Measurements from ENCODE around the gene WHRN.

- TF ChIP-seq POLR2A (IDR thresholded peaks at IDR 0.05) = no peak
- TF ChIP-seq, protein P1, sequence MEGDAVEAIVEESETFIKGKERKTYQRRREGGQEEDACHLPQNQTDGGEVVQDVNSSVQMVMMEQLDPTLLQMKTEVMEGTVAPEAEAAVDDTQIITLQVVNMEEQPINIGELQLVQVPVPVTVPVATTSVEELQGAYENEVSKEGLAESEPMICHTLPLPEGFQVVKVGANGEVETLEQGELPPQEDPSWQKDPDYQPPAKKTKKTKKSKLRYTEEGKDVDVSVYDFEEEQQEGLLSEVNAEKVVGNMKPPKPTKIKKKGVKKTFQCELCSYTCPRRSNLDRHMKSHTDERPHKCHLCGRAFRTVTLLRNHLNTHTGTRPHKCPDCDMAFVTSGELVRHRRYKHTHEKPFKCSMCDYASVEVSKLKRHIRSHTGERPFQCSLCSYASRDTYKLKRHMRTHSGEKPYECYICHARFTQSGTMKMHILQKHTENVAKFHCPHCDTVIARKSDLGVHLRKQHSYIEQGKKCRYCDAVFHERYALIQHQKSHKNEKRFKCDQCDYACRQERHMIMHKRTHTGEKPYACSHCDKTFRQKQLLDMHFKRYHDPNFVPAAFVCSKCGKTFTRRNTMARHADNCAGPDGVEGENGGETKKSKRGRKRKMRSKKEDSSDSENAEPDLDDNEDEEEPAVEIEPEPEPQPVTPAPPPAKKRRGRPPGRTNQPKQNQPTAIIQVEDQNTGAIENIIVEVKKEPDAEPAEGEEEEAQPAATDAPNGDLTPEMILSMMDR (IDR thresholded peaks at IDR 0.05) = no peak
Measured at GRCh38 chr9:114365194-114365593, 140.1 kb downstream of the WHRN start.

All from tibial nerve (tissue), 3 donors.